PC-9 (cell line): ENCODE results near the gene SLC25A45. TPM values are rescaled to one million over a fixed set of nuclear protein-coding genes. Genes with fewer than 3 reads are reported as not detected.
A peak's percentile ranks its signal among the peaks of the same experiment; 100 is the strongest.

ENCODE experiments used
- BruUV-seq: library from RNA; stranded (reverse); fragments of 400-500 nt; replicated peaks from 2 replicates; lab custom pipeline; 2021; lab: Mats Ljungman, UMichigan
- CTCF ChIA-PET: fragments of 300-600 bp; sonication (Branson Sonifier 250); formaldehyde crosslinking; loops from one replicate; lab custom pipeline; 2022; ENCODE audit warnings: antibody characterized with exemption; lab: Charles Lee
- POLR2A ChIA-PET: fragments of 300-600 bp; sonication (Branson Sonifier 250); formaldehyde crosslinking; loops from one replicate; lab custom pipeline; 2022; ENCODE audit warnings: antibody characterized with exemption; ENCODE audit not compliant: unreplicated experiment; lab: Charles Lee
- DNase-seq, 2 experiments: peaks; one replicate each; pipeline versions ENCODE4 v3.0.0 to v3.0.0-alpha.2; 2015 to 2022; ENCODE audit warnings: mixed read lengths in 1 of 2
- H2AFZ ChIP-seq: fragments of 200-600 bp; sonication (generic); 2 replicates; pipeline ENCODE4 v1.8.1; 2017; ENCODE audit warnings: antibody characterized with exemption
- H3F3A ChIP-seq: fragments of 200-600 bp; sonication (generic); 2 replicates; pipeline ENCODE4 v1.8.1; 2017; ENCODE audit warnings: antibody characterized with exemption, mild to moderate bottlenecking, low read depth; ENCODE audit not compliant: insufficient read depth
- H3K27ac ChIP-seq: fragments of 200-600 bp; sonication (generic); 2 replicates; pipeline ENCODE4 v1.6.1; 2016; ENCODE audit warnings: mixed run types
- H3K27me3 ChIP-seq: fragments of 200-600 bp; sonication (generic); 2 replicates; pipeline ENCODE4 v1.6.1; 2016; ENCODE audit warnings: low read depth, mixed run types; ENCODE audit not compliant: insufficient read depth
- H3K36me3 ChIP-seq: fragments of 200-600 bp; sonication (generic); 2 replicates; pipeline ENCODE4 v1.6.1; 2016; ENCODE audit warnings: low read depth, mixed run types
- H3K4me1 ChIP-seq: fragments of 200-600 bp; sonication (generic); replicated peaks from 2 replicates; pipeline ENCODE4 v1.6.1; 2016; ENCODE audit warnings: mixed run types; ENCODE audit not compliant: insufficient read depth
- H3K4me2 ChIP-seq: fragments of 200-600 bp; sonication (generic); 2 replicates; pipeline ENCODE4 v1.6.1; 2017; ENCODE audit warnings: mixed run types
- H3K4me3 ChIP-seq: fragments of 200-600 bp; sonication (generic); 2 replicates; pipeline ENCODE4 v1.6.1; 2016; ENCODE audit warnings: mixed run types
- H3K79me2 ChIP-seq: fragments of 200-600 bp; sonication (generic); 2 replicates; pipeline ENCODE4 v1.6.1; 2017; ENCODE audit warnings: low read depth, mixed run types
- H3K9me2 ChIP-seq: fragments of 200-600 bp; sonication (generic); 2 replicates; pipeline ENCODE4 v1.8.1; 2017; ENCODE audit warnings: mild to moderate bottlenecking; ENCODE audit not compliant: insufficient read depth
- H3K9me3 ChIP-seq: fragments of 200-600 bp; sonication (generic); 2 replicates; pipeline ENCODE4 v1.8.1; 2016; ENCODE audit warnings: low read depth; ENCODE audit not compliant: insufficient read depth
- H4K20me1 ChIP-seq: fragments of 200-600 bp; sonication (generic); 2 replicates; pipeline ENCODE4 v1.8.1; 2017; ENCODE audit not compliant: insufficient read depth
- EZH2 ChIP-seq: fragments of 200-600 bp; sonication (generic); IDR thresholded peaks from 2 replicates; pipeline ENCODE4 v1.8.0; 2017; ENCODE audit warnings: antibody characterized with exemption, low read depth
- intact Hi-C: fragments of 100-400 bp; cut with micrococcal nuclease; formaldehyde crosslinking; loops from one replicate; pipeline ENCODE4 v1.10.0; 2022; ENCODE audit not compliant: unreplicated experiment
- total RNA-seq: library from RNA; stranded (reverse); gene quantifications from 2 replicates; pipeline ENCODE4 v1.2.3, GENCODE V29; 2021
- TF ChIP-seq, protein P1 (sequence below): fragments of 200-600 bp; sonication (generic); conservative IDR thresholded peaks from 2 replicates; pipeline ENCODE4 v1.6.1; 2017; ENCODE audit warnings: mixed run types, antibody characterized with exemption, mild to moderate bottlenecking, moderate library complexity

Gene SLC25A45
- total RNA-seq, 1 experiment from 2014 or later = 9.8 TPM

DNA sequence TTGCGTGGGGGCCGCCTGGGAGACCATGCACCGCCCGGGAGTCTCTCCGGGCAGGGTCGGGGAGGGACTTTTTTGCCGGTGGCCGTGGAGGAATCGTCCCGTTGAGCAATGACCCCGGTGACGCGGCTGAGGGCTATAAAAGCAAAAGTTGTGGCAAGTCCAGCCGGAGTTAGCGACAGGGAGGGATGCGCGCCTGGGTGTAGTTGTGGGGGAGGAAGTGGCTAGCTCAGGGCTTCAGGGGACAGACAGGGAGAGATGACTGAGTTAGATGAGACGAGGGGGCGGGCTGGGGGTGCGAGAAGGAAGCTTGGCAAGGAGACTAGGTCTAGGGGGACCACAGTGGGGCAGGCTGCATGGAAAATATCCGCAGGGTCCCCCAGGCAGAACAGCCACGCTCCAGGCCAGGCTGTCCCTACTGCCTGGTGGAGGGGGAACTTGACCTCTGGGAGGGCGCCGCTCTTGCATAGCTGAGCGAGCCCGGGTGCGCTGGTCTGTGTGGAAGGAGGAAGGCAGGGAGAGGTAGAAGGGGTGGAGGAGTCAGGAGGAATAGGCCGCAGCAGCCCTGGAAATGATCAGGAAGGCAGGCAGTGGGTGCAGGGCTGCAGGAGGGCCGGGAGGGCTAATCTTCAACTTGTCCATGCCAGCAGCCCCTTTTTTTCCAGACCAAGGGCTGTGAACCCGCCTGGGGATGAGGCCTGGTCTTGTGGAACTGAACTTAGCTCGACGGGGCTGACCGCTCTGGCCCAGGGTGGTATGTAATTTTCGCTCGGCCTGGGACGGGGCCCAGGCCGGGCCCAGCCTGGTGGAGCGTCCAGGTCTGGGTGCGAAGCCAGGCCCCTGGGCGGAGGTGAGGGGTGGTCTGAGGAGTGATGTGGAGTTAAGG is 40.4 kb upstream of the SLC25A45 start, which contains the start of gene NEAT1:
Gene NEAT1 (plus strand): TSS at position 166 of the 883 bp plus-strand sequence.
- H3K4me2 ChIP-seq = peak within 1 kb of the TSS; percentile 99
- peaks cover 52% of the 10 kb centered on the region for H3K4me1 ChIP-seq
- ChIA-PET POLR2A (interaction anchor here (0.5 to 1.5 kb wide), 33 partner anchors 18 to 1101 kb away, joined by 3 to 36 read pairs (median 7); partner anchors contain the start of genes MALAT1, OVOL1, SAC3D1 and SCYL1), CTCF (interaction anchor here (0.7 kb wide), 1 partner anchor 737 kb away, joined by 7 read pairs; no protein-coding TSS in a partner anchor)
- H2AFZ ChIP-seq = peak within 1 kb of the TSS; percentile 67; the same call in 1 of the 2 replicates
- peak; percentile 70 to 97 for DNase-seq
- peaks cover 73% of the 10 kb centered on the region for H3K79me2 ChIP-seq
- H4K20me1 ChIP-seq = peaks cover 52% of the 10 kb centered on the region
- H3F3A ChIP-seq = peaks cover 80% of the 10 kb centered on the region
- intact Hi-C loops = loop anchor here (1.0 to 5.0 kb wide), 3 partner anchors 41 to 149 kb away; partner anchors contain the start of genes FAM89B, LTBP3, SLC25A45 and ZNRD2
- H3K36me3 ChIP-seq = peaks cover 48% of the 10 kb centered on the region
- peak within 1 kb of the TSS; percentile 100 for H3K27ac ChIP-seq
- H3K27me3 ChIP-seq = no peaks in the 10 kb centered on the region
- no TSS peak for BruUV-seq
- no peaks in the 10 kb centered on the region for H3K9me2 ChIP-seq
- H3K9me3 ChIP-seq = no peaks in the 10 kb centered on the region
- peak within 1 kb of the TSS; percentile 90 for H3K4me3 ChIP-seq
- no peak for TF ChIP-seq EZH2
- TF ChIP-seq, protein P1, sequence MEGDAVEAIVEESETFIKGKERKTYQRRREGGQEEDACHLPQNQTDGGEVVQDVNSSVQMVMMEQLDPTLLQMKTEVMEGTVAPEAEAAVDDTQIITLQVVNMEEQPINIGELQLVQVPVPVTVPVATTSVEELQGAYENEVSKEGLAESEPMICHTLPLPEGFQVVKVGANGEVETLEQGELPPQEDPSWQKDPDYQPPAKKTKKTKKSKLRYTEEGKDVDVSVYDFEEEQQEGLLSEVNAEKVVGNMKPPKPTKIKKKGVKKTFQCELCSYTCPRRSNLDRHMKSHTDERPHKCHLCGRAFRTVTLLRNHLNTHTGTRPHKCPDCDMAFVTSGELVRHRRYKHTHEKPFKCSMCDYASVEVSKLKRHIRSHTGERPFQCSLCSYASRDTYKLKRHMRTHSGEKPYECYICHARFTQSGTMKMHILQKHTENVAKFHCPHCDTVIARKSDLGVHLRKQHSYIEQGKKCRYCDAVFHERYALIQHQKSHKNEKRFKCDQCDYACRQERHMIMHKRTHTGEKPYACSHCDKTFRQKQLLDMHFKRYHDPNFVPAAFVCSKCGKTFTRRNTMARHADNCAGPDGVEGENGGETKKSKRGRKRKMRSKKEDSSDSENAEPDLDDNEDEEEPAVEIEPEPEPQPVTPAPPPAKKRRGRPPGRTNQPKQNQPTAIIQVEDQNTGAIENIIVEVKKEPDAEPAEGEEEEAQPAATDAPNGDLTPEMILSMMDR = no peak

DNA sequence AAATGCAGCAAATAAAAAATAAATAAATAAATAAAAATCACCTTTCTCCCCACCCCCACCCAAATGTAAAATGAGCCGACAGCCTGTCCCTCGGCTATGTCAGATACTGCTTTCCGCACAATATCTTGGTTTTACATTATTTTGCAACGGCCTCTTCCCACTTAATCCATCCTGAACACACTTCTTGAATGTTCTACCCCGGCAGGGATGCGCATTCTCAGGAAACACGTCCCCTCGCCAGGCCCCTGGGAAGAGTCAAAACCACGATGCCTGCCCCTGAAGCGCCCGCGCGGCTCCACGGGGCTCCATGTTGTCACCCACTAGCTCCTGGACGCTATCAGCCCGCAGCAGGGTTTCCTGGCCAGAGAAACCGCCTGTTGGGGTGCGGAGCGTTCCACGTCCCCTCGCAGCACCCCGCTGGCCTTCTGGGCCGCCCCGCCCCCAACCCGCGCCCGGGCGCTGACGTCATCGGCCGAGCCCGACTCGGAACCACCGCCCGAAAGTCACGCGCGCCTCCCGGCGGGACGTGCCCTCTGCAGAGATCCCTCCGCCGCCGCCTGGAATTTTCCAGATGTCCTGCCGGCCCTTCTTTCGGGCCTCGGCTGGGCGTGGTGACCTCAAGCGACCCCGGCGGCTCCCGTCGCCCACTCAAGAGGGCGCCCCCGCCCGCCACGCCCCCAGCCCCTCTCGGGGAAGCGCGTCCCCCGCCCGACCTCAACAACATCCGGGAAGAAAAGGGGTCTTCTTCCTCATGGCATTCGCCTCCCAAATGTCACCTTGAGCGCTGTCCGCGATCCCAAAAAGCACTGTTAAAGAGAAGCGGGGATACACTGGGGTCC is 39.6 kb upstream of the SLC25A45 start:
- peaks cover 73% of the 10 kb centered on the region for H3K79me2 ChIP-seq
- ChIA-PET POLR2A (interaction anchor here (0.5 to 2.3 kb wide), 37 partner anchors 19 to 1101 kb away, joined by 3 to 36 read pairs (median 8); partner anchors contain the start of genes MALAT1, PCNX3, SAC3D1 and SF1), CTCF (interaction anchor here (0.7 kb wide), 1 partner anchor 736 kb away, joined by 7 read pairs; no protein-coding TSS in a partner anchor)
- no peaks in the 10 kb centered on the region for H3K9me3 ChIP-seq
- H3K4me1 ChIP-seq = peaks cover 52% of the 10 kb centered on the region
- peak overlapping the region; percentile 90 for H3K4me3 ChIP-seq
- peak overlapping the region; percentile 67; the same call in 1 of the 2 replicates for H2AFZ ChIP-seq
- peak overlapping the region; percentile 100 for H3K27ac ChIP-seq
- peak overlapping the region; percentile 99 for H3K4me2 ChIP-seq
- intact Hi-C loops = loop anchor here (1.0 to 5.0 kb wide), 4 partner anchors 40 to 150 kb away; partner anchors contain the start of genes FAM89B, LTBP3, MALAT1 and SLC25A45
- H3K27me3 ChIP-seq = no peaks in the 10 kb centered on the region
- DNase-seq = peak; percentile 89 to 99
- H3K36me3 ChIP-seq = peaks cover 40% of the 10 kb centered on the region
- BruUV-seq = no TSS peak
- peaks cover 80% of the 10 kb centered on the region for H3F3A ChIP-seq
- H4K20me1 ChIP-seq = peaks cover 43% of the 10 kb centered on the region
- H3K9me2 ChIP-seq = no peaks in the 10 kb centered on the region
- TF ChIP-seq EZH2 = no peak
- TF ChIP-seq, protein P1 = no peak
